ENCODE results near the gene GPR37L1.

Gene GPR37L1

GRCh38 chr1:202113690-202114300, 8.9 kb upstream of the GPR37L1 start:
- TF ChIP-seq MAX (IDR thresholded peaks at IDR 0.05; ENCODE audit: low read depth, low read length) (no peak), MYC (IDR thresholded peaks at IDR 0.05; ENCODE audit: low read depth, low read length) (no peak), CTCF (IDR thresholded peaks at IDR 0.05; ENCODE audit: low read depth, low read length) (no peak), POLR2A (IDR thresholded peaks at IDR 0.05; ENCODE audit: extremely low read depth, insufficient read length) (no peak)
- no peak for DNase-seq (ENCODE audit: low read depth)
- H3K4me3 ChIP-seq (ENCODE audit: low read depth, low read length), result no peak overlapping the region

- no peak overlapping the region for H3K4me3 ChIP-seq (ENCODE audit: low read depth, low read length)
- DNase-seq (ENCODE audit: low read depth), result no peak
- TF ChIP-seq MYC (IDR thresholded peaks at IDR 0.05; ENCODE audit: low read depth, low read length) (no peak), POLR2A (IDR thresholded peaks at IDR 0.05; ENCODE audit: extremely low read depth, insufficient read length) (no peak), MAX (IDR thresholded peaks at IDR 0.05; ENCODE audit: low read depth, low read length) (no peak), CTCF (IDR thresholded peaks at IDR 0.05; ENCODE audit: low read depth, low read length) (no peak)
These were observed 6.4 kb upstream of the GPR37L1 start for GRCh38 chr1:202116287-202116686.

GRCh38 chr1:202117898-202118371, 4.8 kb upstream of the GPR37L1 start:
- DNase-seq (ENCODE audit: low read depth), result no peak
- TF ChIP-seq MYC (IDR thresholded peaks at IDR 0.05; ENCODE audit: low read depth, low read length), result no peak
- TF ChIP-seq CTCF (IDR thresholded peaks at IDR 0.05; ENCODE audit: low read depth, low read length), result no peak
- H3K4me3 ChIP-seq (ENCODE audit: low read depth, low read length), result no peak overlapping the region

GRCh38 chr1:202121006-202121405, 1.7 kb upstream of the GPR37L1 start:
- TF ChIP-seq POLR2A (IDR thresholded peaks at IDR 0.05; ENCODE audit: extremely low read depth, insufficient read length), result no peak
- H3K4me3 ChIP-seq (ENCODE audit: low read depth, low read length), result no peak overlapping the region
- DNase-seq (ENCODE audit: low read depth), result no peak

- H3K4me3 ChIP-seq (ENCODE audit: low read depth, low read length), result no peak overlapping the region
- TF ChIP-seq POLR2A (IDR thresholded peaks at IDR 0.05; ENCODE audit: extremely low read depth, insufficient read length), result no peak
- no peak for TF ChIP-seq MYC (IDR thresholded peaks at IDR 0.05; ENCODE audit: low read depth, low read length)
- no peak for DNase-seq (ENCODE audit: low read depth)
These were observed 658 bp downstream of the GPR37L1 start for GRCh38 chr1:202123336-202123813.

GRCh38 chr1:202124142-202124541, 1.4 kb downstream of the GPR37L1 start:
- TF ChIP-seq POLR2A (IDR thresholded peaks at IDR 0.05; ENCODE audit: extremely low read depth, insufficient read length) (no peak), MYC (IDR thresholded peaks at IDR 0.05; ENCODE audit: low read depth, low read length) (no peak), MAX (IDR thresholded peaks at IDR 0.05; ENCODE audit: low read depth, low read length) (no peak), CTCF (IDR thresholded peaks at IDR 0.05; ENCODE audit: low read depth, low read length) (no peak)
- H3K4me3 ChIP-seq (ENCODE audit: low read depth, low read length), result no peak overlapping the region

GRCh38 chr1:202125611-202126010, 2.9 kb downstream of the GPR37L1 start:
- DNase-seq (ENCODE audit: low read depth), result no peak
- TF ChIP-seq MAX (IDR thresholded peaks at IDR 0.05; ENCODE audit: low read depth, low read length) (no peak), MYC (IDR thresholded peaks at IDR 0.05; ENCODE audit: low read depth, low read length) (no peak), POLR2A (IDR thresholded peaks at IDR 0.05; ENCODE audit: extremely low read depth, insufficient read length) (no peak), CTCF (IDR thresholded peaks at IDR 0.05; ENCODE audit: low read depth, low read length) (no peak)

More at GRCh38 chr1:202124142-202124541, 1.4 kb downstream of the GPR37L1 start:
- no peak for DNase-seq (ENCODE audit: low read depth)

More at GRCh38 chr1:202125611-202126010, 2.9 kb downstream of the GPR37L1 start:
- H3K4me3 ChIP-seq (ENCODE audit: low read depth, low read length), result no peak overlapping the region

All from NB4 (cell line).